SK-N-SH (cell line): ENCODE results near the gene IMMT. TPM values are rescaled to one million over a fixed set of nuclear protein-coding genes. Genes with fewer than 3 reads are reported as not detected.

Source experiments
- CTCF ChIA-PET: fragments of 300-600, 350-600 bp; formaldehyde crosslinking; extraction: SDS; loops from one replicate; lab custom pipeline; 2021; lab: Yijun Ruan, JAX
- POLR2A ChIA-PET: fragments of 350-600 bp; sonication (Branson Sonifier 250); formaldehyde crosslinking; extraction: SDS; loops from one replicate; lab custom pipeline; 2020; ENCODE audit warnings: antibody characterized with exemption, inconsistent platforms; lab: Yijun Ruan, JAX
- DNase-seq: peaks from one replicate; pipeline ENCODE4 v3.0.0; 2012
- H2AFZ ChIP-seq: fragments of 200-600 bp; sonication (generic); 2 replicates; pipeline ENCODE4 v1.8.1; 2016; ENCODE audit warnings: antibody characterized with exemption, mild to moderate bottlenecking, low read depth
- H3F3A ChIP-seq: fragments of 200-600 bp; sonication (generic); replicated peaks from 2 replicates; pipeline ENCODE3; 2016; ENCODE audit warnings: antibody characterized with exemption, mild to moderate bottlenecking; ENCODE audit not compliant: insufficient read depth
- H3K27ac ChIP-seq, 2 experiments: fragments of 200-500 bp in 1 of 2; fragments of 200-600 bp in 1 of 2; sonication (Bioruptor generic) in 1 of 2; sonication (generic), shearing (Covaris generic) in 1 of 2; 2 replicates each; pipeline versions ENCODE4 v1.5.1 to v1.6.1; 2014 to 2016; ENCODE audit warnings: low read depth in 2 of 2, inconsistent platforms in 1 of 2, low read length in 1 of 2, mild to moderate bottlenecking in 1 of 2, mixed read lengths in 1 of 2
- H3K27me3 ChIP-seq: fragments of 200-600 bp; sonication (generic), shearing (Covaris generic); 2 replicates; pipeline ENCODE4 v1.6.1; 2016; ENCODE audit warnings: mixed run types; ENCODE audit not compliant: insufficient read depth
- H3K36me3 ChIP-seq, 2 experiments: fragments of 200-500 bp in 1 of 2; fragments of 200-600 bp in 1 of 2; sonication (Bioruptor generic) in 1 of 2; sonication (generic) in 1 of 2; replicated peaks in 1 of 2; 2 replicates each; pipeline versions ENCODE3 to v1.5.1; 2014 to 2016; ENCODE audit warnings: low read length in 1 of 2, mild to moderate bottlenecking in 1 of 2; ENCODE audit not compliant: insufficient read depth in 2 of 2, control insufficient read depth in 1 of 2
- H3K4me1 ChIP-seq, 2 experiments: fragments of 200-500 bp in 1 of 2; fragments of 200-600 bp in 1 of 2; sonication (Bioruptor generic) in 1 of 2; sonication (generic), shearing (Covaris generic) in 1 of 2; 2 replicates each; pipeline versions ENCODE4 v1.5.1 to v1.6.1; 2014 to 2016; ENCODE audit warnings: low read depth in 1 of 2, low read length in 1 of 2, mixed run types in 1 of 2; ENCODE audit not compliant: insufficient read depth in 2 of 2, control insufficient read depth in 1 of 2
- H3K4me2 ChIP-seq: fragments of 200-600 bp; sonication (generic), shearing (Covaris generic); 2 replicates; pipeline ENCODE4 v1.6.1; 2017; ENCODE audit warnings: mixed run types
- H3K4me3 ChIP-seq, 2 experiments: fragments of 200-500 bp in 1 of 2; fragments of 200-600 bp in 1 of 2; sonication (Bioruptor generic) in 1 of 2; sonication (generic), shearing (Covaris generic) in 1 of 2; 2 replicates each; pipeline versions ENCODE4 v1.5.1 to v1.8.1; 2014 to 2016; ENCODE audit warnings: low read depth in 2 of 2, inconsistent platforms in 1 of 2, low read length in 1 of 2, mild to moderate bottlenecking in 1 of 2, mixed read lengths in 1 of 2, moderate library complexity in 1 of 2
- H3K79me2 ChIP-seq: fragments of 200-600 bp; sonication (generic); 2 replicates; pipeline ENCODE4 v1.8.1; 2017; ENCODE audit warnings: mild to moderate bottlenecking; ENCODE audit not compliant: insufficient read depth
- H3K9ac ChIP-seq: fragments of 200-600 bp; sonication (generic); 2 replicates; pipeline ENCODE4 v1.6.1; 2017; ENCODE audit warnings: mixed run types
- H3K9me2 ChIP-seq: fragments of 200-600 bp; sonication (generic); 2 replicates; pipeline ENCODE4 v1.6.1; 2017; ENCODE audit warnings: mixed run types
- H3K9me3 ChIP-seq: fragments of 200-600 bp; sonication (generic); 2 replicates; pipeline ENCODE4 v1.6.1; 2017; ENCODE audit warnings: mixed run types, mild to moderate bottlenecking, moderate library complexity
- H4K20me1 ChIP-seq: fragments of 200-600 bp; sonication (generic); 2 replicates; pipeline ENCODE4 v1.6.1; 2017; ENCODE audit warnings: mild to moderate bottlenecking, mixed run types; ENCODE audit not compliant: insufficient read depth
- ELF1 ChIP-seq: IDR thresholded peaks from 2 replicates; pipeline ENCODE4 v1.4.0; 2012
- EP300 ChIP-seq, 2 experiments: IDR thresholded peaks; 2 replicates each; pipeline versions ENCODE4 v1.4.0 to v1.6.1; 2012; ENCODE audit warnings: borderline replicate concordance in 1 of 2, low read depth in 1 of 2, low read length in 1 of 2
- EZH2phosphoT487 ChIP-seq: fragments of 200-600 bp; sonication (generic); IDR thresholded peaks from 2 replicates; pipeline ENCODE4 v1.6.1; 2017; ENCODE audit warnings: low read depth, mixed run types, mild to moderate bottlenecking, antibody characterized with exemption, moderate library complexity, borderline replicate concordance
- FOSL2 ChIP-seq: IDR thresholded peaks from 2 replicates; pipeline ENCODE4 v1.4.0; 2012; ENCODE audit warnings: low read depth, mild to moderate bottlenecking, moderate library complexity, borderline replicate concordance
- FOXM1 ChIP-seq: IDR thresholded peaks from 2 replicates; pipeline ENCODE4 v1.4.0; 2012; ENCODE audit warnings: low read depth, mild to moderate bottlenecking
- GABPA ChIP-seq: IDR thresholded peaks from 2 replicates; pipeline ENCODE4 v1.4.0; 2012; ENCODE audit warnings: low read depth, mild to moderate bottlenecking
- JUND ChIP-seq: IDR thresholded peaks from 2 replicates; pipeline ENCODE4 v1.4.0; 2012
- MAX ChIP-seq: IDR thresholded peaks from 2 replicates; pipeline ENCODE4 v1.4.0; 2012; ENCODE audit warnings: low read depth
- MEF2A ChIP-seq: IDR thresholded peaks from 2 replicates; pipeline ENCODE4 v1.4.0; 2012; ENCODE audit warnings: low read depth, borderline replicate concordance
- MXI1 ChIP-seq: IDR thresholded peaks from 2 replicates; pipeline ENCODE4 v1.6.1; 2012; ENCODE audit warnings: mild to moderate bottlenecking, low read depth, low read length, improper control_type of control experiment
- NRF1 ChIP-seq: IDR thresholded peaks from 2 replicates; pipeline ENCODE4 v1.6.1; 2012; ENCODE audit warnings: low read depth, mild to moderate bottlenecking, low read length
- POLR2AphosphoS5 ChIP-seq: IDR thresholded peaks from 2 replicates; pipeline ENCODE4 v1.6.1; 2012; ENCODE audit warnings: low read depth, low read length
- RCOR1 ChIP-seq: fragments of 150-350 bp; IDR thresholded peaks from 2 replicates; pipeline ENCODE4 v1.6.1; 2017; ENCODE audit warnings: antibody characterized with exemption, low read length
- RFX5 ChIP-seq: IDR thresholded peaks from 2 replicates; pipeline ENCODE4 v1.6.1; 2012; ENCODE audit warnings: mild to moderate bottlenecking, improper control_type of control experiment, low read length
- SIN3A ChIP-seq: IDR thresholded peaks from 2 replicates; pipeline ENCODE4 v1.6.1; 2012; ENCODE audit warnings: low read depth, mild to moderate bottlenecking, low read length, moderate library complexity, borderline replicate concordance
- TAF1 ChIP-seq: IDR thresholded peaks from 2 replicates; pipeline ENCODE4 v1.6.1; 2012; ENCODE audit warnings: low read depth, mild to moderate bottlenecking, low read length, moderate library complexity, borderline replicate concordance
- TCF12 ChIP-seq: IDR thresholded peaks from 2 replicates; pipeline ENCODE4 v1.4.0; 2012
- USF1 ChIP-seq: IDR thresholded peaks from 2 replicates; pipeline ENCODE4 v1.4.0; 2012; ENCODE audit warnings: low read depth, borderline replicate concordance
- USF2 ChIP-seq: fragments of 150-350 bp; IDR thresholded peaks from 2 replicates; pipeline ENCODE4 v1.6.1; 2017; ENCODE audit warnings: antibody characterized with exemption, low read length, low read depth, borderline replicate concordance
- YY1 ChIP-seq: IDR thresholded peaks from 2 replicates; pipeline ENCODE4 v1.4.0; 2012; ENCODE audit warnings: low read depth, mild to moderate bottlenecking
- WGBS: methylation state at CpG from one replicate; pipeline ENCODE4 v1.1.6; 2017; ENCODE audit warnings: low lambda C conversion rate; 5-methylcytosine and 5-hydroxymethylcytosine counted together
- polyA plus RNA-seq, 3 experiments: library from polyadenylated mRNA; depleted of rRNA; stranded (reverse); fragments of >200 nt; gene quantifications; 2 replicates each; pipeline ENCODE4 v1.2.3, GENCODE V29; 2012
- TF ChIP-seq, protein P1 (sequence below): IDR thresholded peaks from 2 replicates; pipeline ENCODE4 v1.4.0; 2012; ENCODE audit warnings: low read depth, borderline replicate concordance

The IMMT gene
- polyA plus RNA-seq, 1 of the 3 experiments (the other 2 are of a cell fraction): 36.3 TPM

- H2AFZ ChIP-seq: no peak overlapping the region
- CTCF ChIA-PET: no interaction called here
- DNase-seq: no peak
- no peak overlapping the region for H3K4me3 ChIP-seq
- no peak overlapping the region for H3K9ac ChIP-seq
- peaks cover 4% of the 10 kb centered on the region for H3F3A ChIP-seq
- no peaks in the 10 kb centered on the region for H3K9me2 ChIP-seq
- POLR2A ChIA-PET: no interaction called here
- peaks cover 60 to 92% of the 10 kb centered on the region in 2 experiments for H3K36me3 ChIP-seq
- no peaks in the 10 kb centered on the region for H3K9me3 ChIP-seq
- TF ChIP-seq USF1: no peak
- no peak for TF ChIP-seq JUND
- TF ChIP-seq POLR2AphosphoS5: no peak
- no peak for TF ChIP-seq GABPA
- TF ChIP-seq EZH2phosphoT487: no peak
- no peak for TF ChIP-seq MEF2A
- no peak for TF ChIP-seq ELF1
- no peak for TF ChIP-seq YY1
- TF ChIP-seq FOSL2: no peak
- TF ChIP-seq RFX5: no peak
- no peak for TF ChIP-seq FOXM1
- no peak for TF ChIP-seq TCF12
- TF ChIP-seq MAX: no peak
- no peaks in the 10 kb centered on the region for H3K27me3 ChIP-seq
- no peak overlapping the region for H3K27ac ChIP-seq
- H3K79me2 ChIP-seq: 0 out of 2 replicates have a peak, but pooled peaks cover 4% of the 10 kb centered on the region
- H4K20me1 ChIP-seq: no peaks in the 10 kb centered on the region
- H3K4me1 ChIP-seq: no peaks in the 10 kb centered on the region
- 88% methylated on average over 6 of the region's 6 CpGs for WGBS
- H3K4me2 ChIP-seq: no peak overlapping the region
Measured at GRCh38 chr2:86160156-86160952, 34.9 kb downstream of the IMMT start.

- Histone ChIP-seq H3K27ac (no peak overlapping the region), H3K27me3 (no peaks in the 10 kb centered on the region), H2AFZ (no peak overlapping the region), H3K4me2 (no peak overlapping the region), H3K36me3 (peaks cover 58 to 87% of the 10 kb centered on the region in 2 experiments), H4K20me1 (no peaks in the 10 kb centered on the region), H3K9ac (no peak overlapping the region), H3K79me2 (0 out of 2 replicates have a peak, but pooled peaks cover 4% of the 10 kb centered on the region), H3K4me1 (no peaks in the 10 kb centered on the region), H3K9me3 (no peaks in the 10 kb centered on the region), H3K4me3 (no peak overlapping the region), H3K9me2 (no peaks in the 10 kb centered on the region), H3F3A (peaks cover 4% of the 10 kb centered on the region)
- DNase-seq: no peak
- ChIA-PET POLR2A (interaction anchor here (0.6 kb wide), 2 partner anchors 10 to 242 kb away, joined by 3 to 4 read pairs; no protein-coding TSS in a partner anchor), CTCF (no interaction called here)
- TF ChIP-seq NRF1 (no peak), GABPA (no peak), YY1 (no peak), USF2 (no peak), TAF1 (no peak), POLR2AphosphoS5 (no peak), TCF12 (no peak), RCOR1 (no peak), USF1 (no peak), MAX (no peak), SIN3A (no peak), ELF1 (no peak), EP300 (IDR thresholded peaks at IDR 0.05; ENCODE audit: borderline replicate concordance in 1 of 2, low read depth in 1 of 2, low read length in 1 of 2) (no peak), EZH2phosphoT487 (no peak), MXI1 (no peak)
- TF ChIP-seq, protein P1, sequence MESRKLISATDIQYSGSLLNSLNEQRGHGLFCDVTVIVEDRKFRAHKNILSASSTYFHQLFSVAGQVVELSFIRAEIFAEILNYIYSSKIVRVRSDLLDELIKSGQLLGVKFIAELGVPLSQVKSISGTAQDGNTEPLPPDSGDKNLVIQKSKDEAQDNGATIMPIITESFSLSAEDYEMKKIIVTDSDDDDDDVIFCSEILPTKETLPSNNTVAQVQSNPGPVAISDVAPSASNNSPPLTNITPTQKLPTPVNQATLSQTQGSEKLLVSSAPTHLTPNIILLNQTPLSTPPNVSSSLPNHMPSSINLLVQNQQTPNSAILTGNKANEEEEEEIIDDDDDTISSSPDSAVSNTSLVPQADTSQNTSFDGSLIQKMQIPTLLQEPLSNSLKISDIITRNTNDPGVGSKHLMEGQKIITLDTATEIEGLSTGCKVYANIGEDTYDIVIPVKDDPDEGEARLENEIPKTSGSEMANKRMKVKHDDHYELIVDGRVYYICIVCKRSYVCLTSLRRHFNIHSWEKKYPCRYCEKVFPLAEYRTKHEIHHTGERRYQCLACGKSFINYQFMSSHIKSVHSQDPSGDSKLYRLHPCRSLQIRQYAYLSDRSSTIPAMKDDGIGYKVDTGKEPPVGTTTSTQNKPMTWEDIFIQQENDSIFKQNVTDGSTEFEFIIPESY: no peak
- WGBS: 98% methylated on average over 4 of the region's 4 CpGs
Measured at GRCh38 chr2:86158286-86158685, 37.0 kb downstream of the IMMT start.
